HCT116 (cell line): ENCODE measurements around the gene UPF1. TPM values are rescaled to one million over a fixed set of nuclear protein-coding genes. Genes with fewer than 3 reads are reported as not detected.

ENCODE experiments used
- ATAC-seq: fragments of 200-7000 bp; cut with Tn5 transposase; 2 replicates; pipeline ENCODE4 v1.9.1; 2020; ENCODE audit warnings: mild to moderate bottlenecking, moderate library complexity
- BruUV-seq: library from RNA; stranded (reverse); fragments of 400-500 nt; replicated peaks from 2 replicates; lab custom pipeline; 2021; lab: Mats Ljungman, UMichigan
- CTCF ChIA-PET: fragments of 300-600 bp; sonication (Branson Sonifier 250); formaldehyde crosslinking; loops from one replicate; lab custom pipeline; 2021; ENCODE audit warnings: antibody characterized with exemption; lab: Charles Lee
- POLR2A ChIA-PET: fragments of 300-600, 350-600 bp; sonication (Branson Sonifier 250); formaldehyde crosslinking; loops from one replicate; lab custom pipeline; 2021; ENCODE audit warnings: antibody characterized with exemption; lab: Charles Lee
- RAD21 ChIA-PET, 2 experiments: fragments of 300-600 bp; sonication (Branson Sonifier 250); formaldehyde crosslinking; loops; one replicate each; lab custom pipeline; 2023; ENCODE audit warnings: low total read pairs in 2 of 2; ENCODE audit not compliant: uncharacterized antibody in 2 of 2, unreplicated experiment in 2 of 2, low non-redundant PET in 1 of 2; lab: Charles Lee
- DNase-seq: peaks from one replicate; pipeline ENCODE4 v3.0.0-alpha.2; 2010; ENCODE audit warnings: low read depth, low spot score
- H2AFZ ChIP-seq: fragments of 200-600 bp; shearing (Covaris generic), sonication (generic); 2 replicates; pipeline ENCODE4 v1.6.1; 2017; ENCODE audit warnings: low read depth, mixed run types, mixed read lengths, antibody characterized with exemption, low read length; ENCODE audit not compliant: poor library complexity, severe bottlenecking
- H3K27ac ChIP-seq: 2 replicates; pipeline ENCODE4 v1.5.1; 2012; ENCODE audit warnings: low read depth, low read length
- H3K27me3 ChIP-seq: fragments of 200-600 bp; sonication (generic); 2 replicates; pipeline ENCODE4 v1.6.1; 2016; ENCODE audit warnings: mixed run types, low read length, mixed read lengths; ENCODE audit not compliant: insufficient read depth
- H3K36me3 ChIP-seq, 2 experiments: fragments of 200-500 bp in 1 of 2; fragments of 200-600 bp in 1 of 2; sonication (Bioruptor generic) in 1 of 2; sonication (generic) in 1 of 2; 2 replicates each; pipeline versions ENCODE4 v1.5.1 to v1.6.1; 2014 to 2016; ENCODE audit warnings: low read length in 2 of 2, inconsistent platforms in 1 of 2, mixed read lengths in 1 of 2, mixed run types in 1 of 2; ENCODE audit not compliant: insufficient read depth in 2 of 2, control insufficient read depth in 1 of 2
- H3K4me1 ChIP-seq, 2 experiments: fragments of 200-600 bp in 1 of 2; sonication (generic) in 1 of 2; 2 replicates each; pipeline versions ENCODE4 v1.5.1 to v1.6.1; 2012 to 2017; ENCODE audit warnings: low read length in 2 of 2, inconsistent platforms in 1 of 2, mild to moderate bottlenecking in 1 of 2, mixed read lengths in 1 of 2, mixed run types in 1 of 2, moderate library complexity in 1 of 2; ENCODE audit not compliant: insufficient read depth in 2 of 2, control insufficient read depth in 1 of 2
- H3K4me2 ChIP-seq: fragments of 200-600 bp; sonication (generic); 2 replicates; pipeline ENCODE4 v1.6.1; 2017; ENCODE audit warnings: mixed run types, low read length, mixed read lengths
- H3K4me3 ChIP-seq, 2 experiments: fragments of 200-600 bp in 1 of 2; sonication (generic) in 1 of 2; replicated peaks in 1 of 2; 2 replicates each; pipeline ENCODE4 v1.5.1; 2011 to 2016; ENCODE audit warnings: low read length in 2 of 2, control low read depth in 1 of 2, low read depth in 1 of 2, mild to moderate bottlenecking in 1 of 2, mixed read lengths in 1 of 2, mixed run types in 1 of 2
- H3K79me2 ChIP-seq: fragments of 200-600 bp; sonication (generic); 2 replicates; pipeline ENCODE4 v1.6.1; 2017; ENCODE audit warnings: mild to moderate bottlenecking, mixed run types, low read length, moderate library complexity, mixed read lengths; ENCODE audit not compliant: insufficient read depth
- H3K9ac ChIP-seq: fragments of 200-600 bp; sonication (generic); 2 replicates; pipeline ENCODE4 v1.6.1; 2016; ENCODE audit warnings: low read length, mixed read lengths
- H3K9me2 ChIP-seq: fragments of 200-600 bp; sonication (generic), shearing (Covaris generic); 2 replicates; pipeline ENCODE4 v1.6.1; 2017; ENCODE audit warnings: mixed run types, mild to moderate bottlenecking, moderate library complexity; ENCODE audit not compliant: insufficient read depth
- H3K9me3 ChIP-seq, 2 experiments: fragments of 200-500 bp in 1 of 2; fragments of 200-600 bp in 1 of 2; sonication (Bioruptor generic) in 1 of 2; sonication (generic) in 1 of 2; 2 replicates each; pipeline ENCODE4 v1.6.1; 2014 to 2017; ENCODE audit warnings: low read length in 2 of 2, mixed read lengths in 2 of 2, inconsistent platforms in 1 of 2, low read depth in 1 of 2, mild to moderate bottlenecking in 1 of 2, mixed run types in 1 of 2, moderate library complexity in 1 of 2; ENCODE audit not compliant: control insufficient read depth in 1 of 2, insufficient read depth in 1 of 2
- H4K20me1 ChIP-seq: fragments of 200-600 bp; sonication (generic), shearing (Covaris generic); 2 replicates; pipeline ENCODE4 v1.6.1; 2017; ENCODE audit warnings: mixed run types, mild to moderate bottlenecking, moderate library complexity; ENCODE audit not compliant: insufficient read depth
- CBX3 ChIP-seq: IDR thresholded peaks from 2 replicates; pipeline ENCODE4 v1.6.1; 2012; ENCODE audit warnings: low read depth
- EGR1 ChIP-seq: IDR thresholded peaks from 2 replicates; pipeline ENCODE4 v1.6.1; 2012; ENCODE audit warnings: low read depth
- ELF1 ChIP-seq: IDR thresholded peaks from 2 replicates; pipeline ENCODE4 v1.6.1; 2012; ENCODE audit warnings: low read depth, borderline replicate concordance
- EZH2phosphoT487 ChIP-seq: fragments of 200-600 bp; IDR thresholded peaks from 2 replicates; pipeline ENCODE4 v1.6.1; 2018; ENCODE audit warnings: antibody characterized with exemption, borderline replicate concordance
- MAX ChIP-seq: IDR thresholded peaks from 2 replicates; pipeline ENCODE4 v1.6.1; 2012
- POLR2AphosphoS5 ChIP-seq: IDR thresholded peaks from 2 replicates; pipeline ENCODE4 v1.6.1; 2011; ENCODE audit warnings: mild to moderate bottlenecking, low read depth, low read length, moderate library complexity
- REST ChIP-seq: IDR thresholded peaks from 2 replicates; pipeline ENCODE4 v1.6.1; 2012; ENCODE audit warnings: low read depth
- SIN3A ChIP-seq: IDR thresholded peaks from 2 replicates; pipeline ENCODE4 v1.6.1; 2012; ENCODE audit warnings: low read depth
- SRF ChIP-seq: IDR thresholded peaks from 2 replicates; pipeline ENCODE4 v1.6.1; 2012; ENCODE audit warnings: low read depth
- TCF7L2 ChIP-seq: IDR thresholded peaks from 2 replicates; pipeline ENCODE4 v1.7.0; 2011; ENCODE audit warnings: borderline replicate concordance, inconsistent platforms; ENCODE audit not compliant: insufficient read depth, insufficient read length; ENCODE audit errors: extremely low read depth
- YY1 ChIP-seq: IDR thresholded peaks from 2 replicates; pipeline ENCODE4 v1.6.1; 2011; ENCODE audit warnings: low read length, low read depth, moderate library complexity, mild to moderate bottlenecking; ENCODE audit not compliant: insufficient replicate concordance; ENCODE audit errors: extremely low read depth
- ZNF274 ChIP-seq: fragments of 200-500 bp; sonication (Bioruptor generic); IDR thresholded peaks from 2 replicates; pipeline ENCODE4 v1.6.1; 2014; ENCODE audit warnings: mild to moderate bottlenecking, low read depth, low read length, inconsistent platforms
- intact Hi-C: fragments of 100-400 bp; cut with micrococcal nuclease; formaldehyde crosslinking; loops from 2 replicates; pipeline ENCODE4 v1.10.0; 2022
- total RNA-seq: library from RNA; stranded (reverse); gene quantifications from one replicate; pipeline ENCODE4 v1.2.1, GENCODE V29; 2021; ENCODE audit not compliant: unreplicated experiment
- TF ChIP-seq, protein P1 (sequence below): IDR thresholded peaks from 2 replicates; pipeline ENCODE4 v1.6.1; 2011; ENCODE audit warnings: mild to moderate bottlenecking, low read length, moderate library complexity; ENCODE audit not compliant: insufficient replicate concordance; ENCODE audit errors: extremely low read depth

The UPF1 gene
- total RNA-seq, 1 experiment from 2014 or later = 78.5 TPM

DNA sequence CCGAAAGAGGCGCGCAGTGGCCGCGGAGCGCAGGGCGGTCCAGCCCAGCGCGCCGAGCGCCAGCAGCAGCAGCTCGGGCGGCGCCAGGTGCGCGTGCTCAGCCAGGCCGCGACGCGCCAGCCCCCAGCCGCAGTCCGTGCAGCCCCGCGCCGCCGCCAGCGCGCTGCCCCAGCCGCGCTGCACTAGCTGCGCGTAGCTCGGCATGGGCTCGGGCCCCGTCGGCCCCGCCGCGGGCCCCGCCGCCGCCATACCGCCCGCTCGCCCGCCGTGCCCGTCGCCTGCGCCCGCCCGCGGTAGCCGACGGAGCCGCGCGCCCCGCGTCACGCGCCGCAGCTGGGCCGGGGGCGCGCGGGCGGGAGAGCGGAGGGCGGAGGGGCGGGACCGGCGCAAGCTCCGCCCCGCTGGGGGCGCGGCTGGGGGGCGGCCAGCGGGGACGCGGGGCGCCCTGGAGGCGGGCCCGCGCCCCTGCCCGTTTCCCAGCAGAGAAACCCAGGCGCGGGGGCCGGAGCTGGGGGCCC lies 64.1 kb downstream of the UPF1 start, which contains the start of gene CERS1:
Gene CERS1 (minus strand): TSS at position 335 of the 518 bp plus-strand sequence. CDS start 86 bp downstream, at position 249.
- Histone ChIP-seq H2AFZ (no peak within 1 kb of the TSS), H3K4me3 (peak within 1 kb of the TSS; percentile 35 to 56), H3K27me3 (no peaks in the 10 kb centered on the region), H3K79me2 (no peaks in the 10 kb centered on the region), H3K4me2 (peak within 1 kb of the TSS; percentile 74), H3K9ac (peak within 1 kb of the TSS; percentile 50), H3K4me1 (peaks cover 0 to 4% of the 10 kb centered on the region in 2 experiments; a peak in 2 of 4 replicates), H4K20me1 (no peaks in the 10 kb centered on the region), H3K9me2 (no peaks in the 10 kb centered on the region), H3K36me3 (peaks cover 0 to 3% of the 10 kb centered on the region in 2 experiments; a peak in 1 of 4 replicates), H3K27ac (peak within 1 kb of the TSS; percentile 40; the same call in 1 of the 2 replicates), H3K9me3 (no peaks in the 10 kb centered on the region)
- RAD21 ChIA-PET = no interaction called here
- ATAC-seq = peak; percentile 19; the same call in 1 of the 2 replicates
- POLR2A ChIA-PET = no interaction called here
- no TSS peak for BruUV-seq
- no peak for DNase-seq
- intact Hi-C loops = loop anchor here (1.0 kb wide), 1 partner anchor 90 kb away; no protein-coding TSS in a partner anchor
- CTCF ChIA-PET = no interaction called here
- TF ChIP-seq CBX3 = no peak
- TF ChIP-seq EZH2phosphoT487 = no peak
- no peak for TF ChIP-seq SRF
- no peak for TF ChIP-seq MAX
- TF ChIP-seq POLR2AphosphoS5 = no peak
- no peak for TF ChIP-seq ZNF274
- TF ChIP-seq, protein P1, sequence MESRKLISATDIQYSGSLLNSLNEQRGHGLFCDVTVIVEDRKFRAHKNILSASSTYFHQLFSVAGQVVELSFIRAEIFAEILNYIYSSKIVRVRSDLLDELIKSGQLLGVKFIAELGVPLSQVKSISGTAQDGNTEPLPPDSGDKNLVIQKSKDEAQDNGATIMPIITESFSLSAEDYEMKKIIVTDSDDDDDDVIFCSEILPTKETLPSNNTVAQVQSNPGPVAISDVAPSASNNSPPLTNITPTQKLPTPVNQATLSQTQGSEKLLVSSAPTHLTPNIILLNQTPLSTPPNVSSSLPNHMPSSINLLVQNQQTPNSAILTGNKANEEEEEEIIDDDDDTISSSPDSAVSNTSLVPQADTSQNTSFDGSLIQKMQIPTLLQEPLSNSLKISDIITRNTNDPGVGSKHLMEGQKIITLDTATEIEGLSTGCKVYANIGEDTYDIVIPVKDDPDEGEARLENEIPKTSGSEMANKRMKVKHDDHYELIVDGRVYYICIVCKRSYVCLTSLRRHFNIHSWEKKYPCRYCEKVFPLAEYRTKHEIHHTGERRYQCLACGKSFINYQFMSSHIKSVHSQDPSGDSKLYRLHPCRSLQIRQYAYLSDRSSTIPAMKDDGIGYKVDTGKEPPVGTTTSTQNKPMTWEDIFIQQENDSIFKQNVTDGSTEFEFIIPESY = no peak
- no peak for TF ChIP-seq ELF1
- no peak for TF ChIP-seq TCF7L2
- no peak for TF ChIP-seq EGR1
- no peak for TF ChIP-seq YY1
- no peak for TF ChIP-seq REST
- no peak for TF ChIP-seq SIN3A
